Activated gamma-delta T cell treated with Interleukin-2 at 50 U/mL for 16 hours (primary cell): ENCODE results near the gene SAMHD1.
"Not testable (repeated sequence)": the region's sequence is repeated elsewhere in the genome, so short reads cannot be mapped to it uniquely, and the experiment has no call there.

ENCODE experiments used
- DNase-seq: peaks from one replicate; pipeline ENCODE4 v3.0.0-alpha.2; 2020

SAMHD1 gene

DNA sequence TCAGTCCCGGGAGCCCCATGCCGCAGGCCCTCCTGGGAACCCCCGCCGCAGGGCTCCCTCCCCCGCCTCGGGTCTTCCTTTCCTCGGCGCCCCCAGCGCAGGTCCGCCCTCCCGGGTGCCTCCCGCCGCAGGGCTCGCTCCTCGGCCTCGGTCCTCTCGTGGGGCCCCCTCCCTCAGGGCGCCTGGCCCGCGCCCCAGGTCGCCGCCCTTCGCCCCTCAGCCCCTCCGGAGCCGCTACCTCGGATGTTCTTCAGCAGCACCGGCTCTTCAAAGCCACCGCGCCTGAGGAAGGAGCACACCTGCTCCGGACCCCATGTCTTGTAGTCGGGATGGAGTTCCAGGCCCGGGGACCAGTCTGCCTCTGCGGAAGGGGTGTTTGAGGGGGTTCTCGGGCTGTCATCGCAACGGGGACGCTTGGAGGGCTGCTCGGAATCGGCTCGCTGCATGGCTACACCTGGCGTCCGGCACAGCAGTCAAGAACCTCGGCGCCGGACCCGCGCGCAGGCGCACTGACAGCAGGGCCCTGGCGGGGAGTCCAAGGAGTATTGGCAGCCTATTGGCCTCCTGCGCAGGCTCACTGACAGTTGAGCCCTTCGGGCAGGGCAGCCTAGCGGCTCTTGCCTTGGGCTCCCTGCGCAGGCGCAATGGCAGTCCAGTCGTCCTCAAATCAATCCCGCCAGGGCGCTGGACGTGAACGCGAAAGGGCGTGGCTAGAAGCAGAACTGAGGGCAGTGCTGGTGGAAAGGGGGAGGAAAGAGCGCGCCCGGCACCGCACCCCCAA is at the start of gene SAMHD1:
TSS of gene SAMHD1 (minus strand) at position 511 of the 781 bp plus-strand sequence. CDS start at position 446, 65 bp downstream.
- DNase-seq: peak; percentile 86

DNA sequence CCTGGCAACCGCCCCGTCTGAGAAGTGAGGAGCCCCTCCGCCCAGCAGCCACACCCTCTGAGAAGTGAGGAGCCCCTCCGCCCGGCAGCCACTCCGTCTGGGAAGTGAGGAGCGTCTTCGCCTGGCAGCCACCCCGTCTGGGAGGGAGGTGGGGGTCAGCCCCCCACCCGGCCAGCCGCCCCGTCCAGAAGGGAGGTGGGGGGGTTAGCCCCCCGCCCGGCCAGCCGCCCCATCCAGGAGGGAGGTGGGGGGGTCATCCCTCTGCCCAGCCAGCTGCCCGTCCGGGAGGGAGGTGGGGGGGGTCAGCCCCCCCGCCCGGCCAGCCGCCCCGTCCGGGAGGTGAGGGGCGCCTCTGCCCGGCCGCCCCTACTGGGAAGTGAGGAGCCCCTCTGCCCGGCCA is 48.7 kb upstream of the SAMHD1 start:
- not testable (repeated sequence) for DNase-seq

DNA sequence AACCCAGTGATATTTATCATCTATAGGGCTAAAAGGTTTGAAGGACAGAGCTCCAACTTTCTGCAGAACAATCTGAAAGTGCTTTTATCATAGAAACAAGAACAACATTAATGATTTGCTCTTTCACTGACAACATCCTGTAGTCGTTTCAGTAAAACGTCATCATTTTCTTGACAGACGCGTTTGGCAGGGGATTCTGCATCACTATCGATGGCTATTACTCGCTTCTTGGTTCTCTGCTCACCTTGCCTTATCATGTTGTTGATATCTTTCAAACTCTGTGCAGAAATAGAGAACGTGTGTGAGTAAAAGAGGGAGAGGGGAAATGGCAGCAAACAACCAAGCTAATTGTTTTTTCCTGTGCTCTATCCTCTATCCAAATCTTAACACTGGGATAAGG is 47.1 kb upstream of the SAMHD1 start:
- no peak for DNase-seq

DNA sequence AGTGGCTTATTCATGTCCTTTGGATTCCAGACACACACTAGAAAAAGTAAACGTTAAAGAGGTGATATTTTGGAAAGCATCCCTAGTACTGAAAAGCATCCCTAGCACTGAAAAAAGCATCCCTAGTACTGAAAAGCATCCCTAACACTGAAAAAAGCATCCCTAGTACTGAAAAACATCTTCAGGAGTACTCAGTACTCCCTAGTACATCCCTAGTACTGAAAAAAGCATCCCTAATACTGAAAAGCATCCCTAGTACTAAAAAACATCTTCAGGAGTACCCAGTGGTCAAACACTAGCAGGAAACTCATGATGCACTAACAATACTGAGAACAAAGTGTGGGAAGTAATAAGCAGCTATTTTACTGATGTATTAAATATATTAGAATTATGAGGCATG is 45.6 kb upstream of the SAMHD1 start:
- no peak for DNase-seq

DNA sequence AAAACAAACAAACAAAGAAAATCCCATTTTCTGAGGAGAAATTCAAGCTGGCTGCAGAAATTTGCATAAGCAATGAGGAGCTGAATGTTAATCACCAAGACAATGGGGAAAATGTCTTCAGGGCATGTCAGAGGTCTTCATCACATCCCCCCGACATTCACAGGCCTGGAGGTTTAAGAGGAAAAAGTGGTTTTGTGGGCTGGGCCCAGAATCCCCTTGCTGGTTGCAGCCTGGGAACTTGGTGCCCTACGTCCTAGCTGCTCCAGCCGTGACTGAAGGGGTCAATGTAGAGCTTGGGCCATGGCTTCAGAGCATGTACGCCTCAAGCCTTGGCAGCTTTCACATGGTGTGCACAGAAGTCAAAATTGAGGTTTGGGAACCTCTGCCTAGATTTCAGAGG is 42.7 kb upstream of the SAMHD1 start:
- DNase-seq: not testable (repeated sequence)

DNA sequence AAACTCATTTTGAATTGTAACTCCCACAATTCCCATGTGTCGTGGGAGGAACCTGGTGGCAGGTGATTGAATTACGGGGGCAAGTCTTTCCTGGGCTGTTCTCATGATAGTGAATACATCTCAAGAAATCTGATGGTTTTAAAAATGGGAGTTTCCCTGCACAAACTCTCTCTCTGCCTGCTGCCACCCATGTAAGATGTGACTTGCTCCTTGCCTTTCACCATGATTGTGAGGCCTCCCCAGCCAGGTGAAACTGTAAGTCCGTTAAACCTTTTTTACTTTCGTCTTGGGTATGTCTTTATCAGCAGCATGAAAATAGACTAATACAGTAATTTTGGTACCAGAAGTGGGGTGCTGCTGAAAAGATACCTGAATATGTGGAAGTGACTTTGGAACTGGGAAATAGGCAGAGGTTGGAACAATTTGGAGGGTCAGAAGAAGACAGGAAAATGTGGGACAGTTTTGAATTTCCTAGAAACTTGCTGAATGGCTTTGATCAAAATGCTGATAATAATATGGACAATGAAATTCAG is 41.4 kb upstream of the SAMHD1 start:
- DNase-seq: no peak

DNA sequence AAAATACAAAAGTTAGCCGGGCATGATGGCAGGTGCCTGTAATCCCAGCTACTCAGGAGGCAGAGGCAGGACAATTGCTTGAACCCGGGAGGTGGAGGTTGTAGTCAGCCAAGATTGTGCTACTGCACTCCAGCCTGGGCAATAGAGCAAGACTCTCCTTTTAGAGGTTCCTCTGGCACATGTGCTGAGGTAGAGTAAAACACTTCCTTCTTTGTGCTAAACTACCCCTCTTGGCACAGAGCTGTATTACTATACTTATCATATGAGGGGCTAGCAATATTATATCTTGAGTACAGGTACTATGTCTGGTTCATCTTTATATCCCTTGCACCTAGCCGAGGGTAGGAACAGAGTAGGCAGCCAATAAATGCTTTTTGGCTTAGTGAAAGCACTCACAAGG is 40.2 kb upstream of the SAMHD1 start:
- DNase-seq: no peak

DNA sequence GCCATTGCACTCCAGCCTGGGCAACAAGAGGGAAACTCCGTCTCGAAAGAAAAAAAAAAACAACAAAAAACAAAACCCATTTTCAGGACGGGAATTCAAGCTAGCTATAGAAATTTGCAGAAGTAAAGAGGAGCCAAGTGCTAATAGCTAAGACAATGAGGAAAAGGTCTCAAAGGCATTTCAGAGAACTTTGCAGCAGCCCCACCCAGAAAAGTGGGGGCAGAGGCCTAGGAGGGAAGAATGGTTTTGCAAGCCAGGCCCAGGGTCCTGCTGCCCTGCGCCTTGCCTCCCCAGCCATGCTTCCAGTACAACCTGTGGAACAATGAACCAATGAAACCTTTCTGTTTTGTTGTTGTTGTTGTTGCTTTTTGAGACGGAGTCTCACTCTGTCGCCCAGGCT is 38.3 kb upstream of the SAMHD1 start:
- no peak for DNase-seq

DNA sequence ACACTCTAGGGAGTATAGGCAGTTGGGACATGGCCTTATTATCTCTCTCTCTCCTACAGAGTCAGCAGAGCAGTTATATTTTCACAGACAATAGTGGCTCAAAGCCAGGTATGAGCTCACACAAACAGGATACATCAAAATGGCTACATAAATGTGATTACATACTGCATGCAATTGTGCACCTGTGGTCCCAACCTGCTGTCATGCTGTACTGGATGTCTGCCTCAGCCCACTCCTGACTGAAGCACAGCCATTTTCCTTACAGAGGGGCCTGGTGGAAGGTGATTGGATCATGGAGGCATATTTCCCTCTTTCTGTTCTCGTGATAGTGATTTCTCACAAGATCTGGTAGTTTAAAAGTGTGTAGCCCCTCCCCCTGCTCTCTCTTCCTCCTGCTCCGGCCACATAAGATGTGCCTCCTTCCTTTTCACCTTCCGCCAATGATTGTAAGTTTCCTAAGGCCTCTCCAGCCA is 37.0 kb upstream of the SAMHD1 start:
- no peak for DNase-seq

DNA sequence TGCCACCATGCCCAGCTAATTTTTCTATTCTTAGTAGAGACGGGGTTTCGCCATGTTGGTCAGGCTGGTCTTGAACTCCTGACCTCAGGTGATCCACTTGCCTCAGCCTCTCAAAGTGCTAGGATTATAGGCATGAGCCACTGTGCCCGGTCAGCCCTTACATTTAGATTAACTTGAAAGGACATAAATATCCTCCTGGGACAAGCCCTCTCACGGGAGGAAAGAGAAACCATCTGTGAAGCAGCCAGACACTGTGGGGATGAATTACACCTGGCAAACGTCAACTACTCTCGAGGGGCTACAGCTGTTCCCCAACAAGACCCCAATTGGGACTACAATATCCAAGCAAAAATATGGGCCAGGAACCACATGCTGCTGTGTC is 32.7 kb upstream of the SAMHD1 start:
- no peak for DNase-seq

DNA sequence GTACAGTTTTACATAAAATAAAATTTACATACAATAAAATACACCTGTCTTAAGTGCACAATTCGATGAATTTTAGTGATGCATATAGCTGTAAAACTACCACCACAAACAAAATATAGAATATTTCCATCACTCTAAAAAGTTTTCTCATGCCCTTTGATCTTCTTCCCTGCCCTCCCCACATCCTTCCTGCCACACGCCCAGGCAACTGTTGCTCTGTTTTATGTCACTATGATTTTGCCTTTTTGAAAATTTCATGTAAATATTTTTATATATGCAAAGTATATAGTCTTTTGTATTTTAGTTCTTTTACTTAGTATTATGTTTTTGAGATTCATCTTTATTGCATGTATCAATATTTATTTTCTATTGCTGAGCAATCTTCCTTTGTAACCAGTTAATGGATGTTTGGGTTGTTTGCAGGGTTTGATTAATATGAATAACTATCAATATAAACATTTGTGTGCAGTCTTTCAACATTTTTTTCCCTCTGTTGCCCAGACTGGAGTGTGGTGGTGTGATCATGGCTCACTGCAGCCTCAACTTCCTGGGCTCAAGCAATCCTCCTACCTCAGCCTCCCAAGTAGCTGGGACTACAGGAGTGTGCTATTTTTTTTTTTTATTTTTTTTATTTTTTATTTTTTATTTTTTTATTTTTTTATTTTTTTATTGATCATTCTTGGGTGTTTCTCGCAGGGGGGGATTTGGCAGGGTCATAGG is 23.8 kb upstream of the SAMHD1 start:
- peak; percentile 62 for DNase-seq

DNA sequence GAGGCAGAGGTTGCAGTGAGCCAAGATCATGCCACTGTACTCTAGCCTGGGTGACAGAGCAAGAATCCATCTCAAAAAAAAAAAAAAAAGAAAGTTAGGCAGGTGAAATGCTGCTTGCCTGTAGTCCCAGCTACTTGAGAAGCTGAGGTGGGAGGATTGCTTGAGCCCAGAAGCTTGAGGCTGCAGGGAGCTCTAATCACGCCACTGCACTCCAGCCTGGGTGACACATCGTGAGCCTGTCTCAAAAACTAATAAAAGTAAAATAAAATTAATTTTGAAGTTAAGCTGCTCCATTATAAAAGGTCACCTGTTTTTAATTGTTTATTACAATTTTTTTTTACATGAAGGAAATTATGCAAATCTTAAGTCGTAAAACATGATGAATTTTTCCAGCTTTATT is 23.2 kb upstream of the SAMHD1 start:
- DNase-seq: no peak

DNA sequence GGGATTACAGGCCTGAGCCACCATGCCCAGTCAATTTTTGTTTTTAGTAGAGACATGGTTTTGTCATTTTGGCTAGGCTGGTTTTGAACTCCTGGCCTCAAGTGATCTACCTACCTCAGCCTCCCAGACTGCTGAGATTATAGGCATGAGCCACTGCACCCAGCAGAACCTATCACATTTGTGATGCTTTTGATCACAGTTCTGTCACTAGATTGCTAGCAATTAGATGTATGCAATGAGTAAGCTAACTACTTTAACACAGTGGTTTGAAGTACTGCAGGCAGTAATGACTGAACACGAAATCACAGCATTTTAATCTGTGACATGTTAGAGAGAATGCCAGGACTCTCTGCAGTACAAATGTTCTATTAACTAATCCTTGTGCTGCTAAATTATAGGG is 19.6 kb upstream of the SAMHD1 start:
- DNase-seq: no peak

DNA sequence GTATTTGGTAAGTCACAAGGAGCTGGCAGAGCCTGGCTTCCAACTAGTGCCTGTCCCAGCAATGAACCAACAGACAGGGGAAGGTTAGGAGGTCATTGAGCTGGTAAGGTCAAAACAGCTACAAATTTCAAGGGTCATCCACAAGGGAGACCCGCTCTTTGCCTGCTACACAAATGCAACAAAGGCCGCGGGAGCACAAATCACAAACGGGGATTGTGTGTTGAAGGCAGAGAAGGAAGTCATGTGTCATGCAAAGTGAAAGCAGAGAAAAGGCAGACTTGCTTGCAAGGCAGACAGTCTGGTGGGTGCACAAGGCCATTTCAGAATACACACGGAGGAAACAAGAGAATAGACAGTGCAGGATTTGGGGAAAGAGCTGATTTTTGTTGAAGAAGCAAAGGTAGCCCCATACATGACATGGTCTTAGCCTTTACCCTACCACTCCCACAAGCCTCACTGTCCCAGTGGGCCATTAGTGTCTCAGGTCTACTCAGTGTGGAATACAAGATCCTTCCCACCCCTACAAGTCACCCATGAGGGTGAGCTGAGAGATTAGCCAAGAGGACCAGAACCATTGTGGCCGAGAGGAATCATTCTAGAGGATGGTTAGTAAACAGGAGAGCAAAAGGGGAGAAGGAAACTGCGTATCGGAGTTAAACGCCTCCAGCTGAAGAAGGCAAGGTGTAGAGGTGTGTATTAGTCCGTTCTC is 18.1 kb upstream of the SAMHD1 start:
- peak; percentile 26 for DNase-seq

DNA sequence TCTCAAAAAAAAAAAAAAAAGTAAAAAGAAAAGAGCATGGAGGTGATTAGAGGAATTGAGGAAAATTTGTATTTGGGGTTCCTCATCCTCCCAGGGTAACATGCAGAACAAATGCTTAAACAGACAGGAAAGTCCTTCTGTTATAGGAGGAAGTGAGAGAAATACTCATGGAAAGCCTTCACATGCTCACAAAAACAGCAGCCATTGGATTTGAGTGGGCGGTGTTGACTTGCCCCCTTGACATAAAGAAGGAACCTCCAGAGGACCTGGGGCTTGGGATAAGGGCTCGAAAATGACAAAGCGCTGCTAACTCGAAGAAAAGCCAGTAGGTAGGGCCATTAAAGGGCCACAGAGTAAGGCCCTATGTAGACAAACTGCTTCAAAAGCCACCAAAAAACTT is 17.5 kb upstream of the SAMHD1 start:
- no peak for DNase-seq

DNA sequence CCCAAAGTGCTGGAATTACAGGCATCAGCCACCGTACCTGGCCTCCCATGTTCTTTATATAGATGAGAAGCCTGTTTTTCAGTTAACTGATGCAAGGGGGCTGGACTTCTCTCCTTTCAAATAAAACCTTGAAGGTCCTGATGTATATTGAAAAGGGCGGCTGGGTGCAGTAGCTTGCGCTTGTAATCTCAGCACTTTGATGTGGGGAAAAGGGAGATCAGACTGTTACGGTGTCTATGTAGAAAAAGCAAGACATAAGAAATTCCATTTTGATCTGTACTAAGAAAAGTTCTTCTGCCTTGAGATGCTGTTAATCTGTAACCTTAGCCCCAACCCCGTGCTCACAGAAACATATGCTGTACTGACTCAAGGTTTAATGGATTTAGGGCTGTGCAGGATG is 16.1 kb upstream of the SAMHD1 start:
- no peak for DNase-seq

DNA sequence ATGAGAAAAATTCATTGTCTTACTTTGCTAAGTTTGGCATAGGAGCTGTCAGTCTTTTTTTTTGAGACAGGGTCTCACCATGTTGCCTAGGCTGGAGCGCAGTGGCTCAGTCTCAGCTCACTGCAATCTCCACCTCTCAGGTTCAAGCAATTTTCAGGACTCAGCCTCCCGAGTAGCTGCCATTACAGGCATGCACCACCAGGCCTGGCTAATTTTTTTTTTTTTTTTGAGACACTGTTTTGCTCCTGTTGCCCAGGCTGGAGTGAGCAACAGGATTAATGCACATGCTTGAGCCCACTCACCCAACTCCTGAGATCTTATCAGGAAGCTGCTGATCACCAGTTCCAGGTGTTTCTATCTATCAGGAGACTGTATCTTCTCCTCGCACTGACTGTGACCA is 15.5 kb upstream of the SAMHD1 start:
- not testable (repeated sequence) for DNase-seq

DNA sequence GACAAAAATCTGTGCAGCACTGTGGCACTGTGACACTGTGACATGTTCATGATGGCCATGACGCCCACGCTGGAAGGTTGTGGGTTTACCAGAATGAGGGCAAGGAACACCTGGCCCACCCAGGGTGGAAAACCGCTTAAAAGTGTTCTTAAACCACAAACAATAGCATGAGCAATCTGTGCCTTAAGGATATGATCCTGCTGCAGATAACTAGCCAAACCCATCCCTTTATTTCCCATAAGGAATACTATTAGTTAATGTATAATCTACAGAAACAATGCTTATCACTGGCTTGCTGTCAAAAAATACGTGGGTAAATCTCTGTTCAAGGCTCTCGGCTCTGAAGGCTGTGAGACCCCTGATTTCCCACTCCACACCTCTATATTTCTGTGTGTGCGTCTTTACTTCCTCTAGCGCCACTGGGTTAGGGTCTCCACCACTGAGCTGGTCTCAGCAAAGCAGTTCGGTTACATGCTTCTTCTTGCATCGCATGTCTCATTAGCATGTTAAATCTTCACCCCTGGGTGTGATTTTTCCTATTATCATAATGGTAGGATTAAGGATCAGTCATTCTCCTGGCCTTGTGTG is 10.9 kb upstream of the SAMHD1 start:
- DNase-seq: not testable (repeated sequence)

DNA sequence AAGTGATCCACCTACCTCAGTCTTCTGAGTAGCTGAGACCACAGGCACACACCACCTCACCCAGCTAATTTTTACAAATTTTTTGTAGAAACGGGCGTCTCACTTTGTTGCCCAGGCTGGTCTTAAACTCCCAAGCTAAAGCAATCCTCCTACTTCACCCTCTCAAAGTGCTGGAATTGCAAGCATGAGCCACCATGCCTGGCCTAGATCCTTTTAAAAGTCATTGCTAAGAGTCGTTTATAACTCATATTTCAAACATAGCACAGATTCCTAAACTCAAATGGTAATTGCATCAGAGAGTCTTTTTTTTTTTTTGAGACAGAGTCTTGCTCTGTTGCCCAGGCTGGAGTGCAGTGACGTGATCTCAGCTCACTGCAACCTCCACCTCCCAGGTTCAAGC is 7.7 kb upstream of the SAMHD1 start:
- DNase-seq: no peak

DNA sequence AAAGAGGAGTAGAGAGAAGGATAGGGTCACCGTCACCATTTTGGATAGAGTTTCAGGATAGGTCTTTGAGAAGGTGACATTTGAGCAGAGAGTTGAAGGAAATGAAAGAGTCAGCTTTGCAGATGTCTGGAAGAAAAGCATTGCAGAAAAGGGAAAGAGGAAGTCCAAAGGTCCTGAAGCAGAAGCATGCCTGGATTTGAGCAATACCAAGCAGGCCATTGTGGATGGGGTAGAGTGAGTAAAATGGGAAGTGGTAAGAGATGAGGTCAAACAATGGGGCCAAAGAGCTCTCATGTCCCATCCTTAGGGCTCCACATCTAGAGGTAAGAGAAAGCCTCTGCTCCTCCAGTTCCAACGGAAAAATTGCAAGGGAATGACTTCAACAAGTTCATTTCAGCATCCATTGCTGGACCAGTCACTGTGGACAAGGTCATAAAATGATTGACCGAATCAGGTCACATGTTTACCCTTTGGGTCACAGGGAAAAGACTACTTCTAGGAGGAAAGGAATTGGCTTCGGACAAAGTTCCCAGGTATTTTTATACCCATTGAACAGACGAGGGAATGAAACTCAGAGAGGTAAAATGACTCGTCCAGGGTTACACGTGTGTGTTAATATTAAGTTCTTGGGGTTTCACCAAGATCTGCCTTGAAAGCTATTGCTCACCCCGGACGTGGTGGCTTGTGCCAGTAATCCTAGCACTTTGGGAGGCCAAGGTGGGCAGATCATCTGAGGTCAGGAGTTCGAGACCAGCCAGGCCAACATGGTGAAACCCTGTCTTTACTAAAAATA is 6.6 kb upstream of the SAMHD1 start:
- no peak for DNase-seq

DNA sequence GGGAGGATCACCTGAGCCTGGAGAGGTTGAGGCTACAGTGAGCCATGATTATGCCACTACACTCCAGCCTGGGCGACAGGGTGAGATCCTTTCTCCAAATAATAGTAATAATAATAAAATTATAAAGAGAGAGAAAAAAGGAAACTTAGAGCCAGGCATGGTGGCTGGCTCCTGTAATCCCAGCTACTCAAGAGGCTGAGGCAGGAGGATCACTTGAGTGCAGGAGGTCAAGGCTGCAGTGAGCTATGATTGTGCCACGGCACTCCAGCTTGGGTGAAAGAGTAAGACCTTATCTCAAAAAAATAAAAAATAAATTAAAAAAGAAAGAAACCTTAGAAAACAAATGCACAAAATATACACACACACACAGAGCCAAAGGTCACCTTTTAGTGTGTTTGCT is 5.2 kb upstream of the SAMHD1 start:
- DNase-seq: no peak

DNA sequence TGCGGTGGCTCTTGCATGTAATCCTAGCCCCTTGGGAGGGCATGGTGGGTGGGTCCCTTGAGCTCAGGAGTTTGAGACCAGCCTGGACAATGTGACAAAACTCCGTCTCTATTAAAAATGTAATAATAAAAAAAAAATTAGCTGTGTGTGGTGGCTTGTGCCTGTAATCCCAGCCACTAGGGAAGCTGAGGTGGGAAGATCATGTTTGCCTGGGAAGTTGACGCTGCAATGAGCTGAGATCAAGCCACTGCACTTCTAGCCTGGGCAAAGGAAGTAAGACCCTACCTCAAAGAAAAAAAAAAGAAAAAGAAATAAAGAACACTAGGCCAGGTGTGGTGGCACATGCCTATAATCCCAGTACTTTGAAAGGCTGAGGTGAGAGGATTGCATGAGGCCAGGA is 4.5 kb upstream of the SAMHD1 start:
- DNase-seq: no peak
